Caco-2 (cell line): ENCODE data around the gene ENPP7. TPM values are rescaled to one million over a fixed set of nuclear protein-coding genes. Genes with fewer than 3 reads are reported as not detected.

Experiments used
- BruUV-seq: library from RNA; stranded (reverse); fragments of 400-500 nt; replicated peaks from 2 replicates; lab custom pipeline; 2021; lab: Mats Ljungman, UMichigan
- CTCF ChIA-PET: fragments of 300-600 bp; sonication (Branson Sonifier 250); formaldehyde crosslinking; loops from one replicate; lab custom pipeline; 2022; ENCODE audit warnings: antibody characterized with exemption; lab: Charles Lee
- POLR2A ChIA-PET: fragments of 300-600 bp; sonication (Branson Sonifier 250); formaldehyde crosslinking; loops from one replicate; lab custom pipeline; 2022; ENCODE audit warnings: antibody characterized with exemption; lab: Charles Lee
- DNase-seq, 2 experiments: peaks; one replicate each; pipeline versions ENCODE4 v3.0.0 to v3.0.0-alpha.2; 2020 to 2022
- H3K27me3 ChIP-seq: replicated peaks from 2 replicates; pipeline ENCODE4 v1.6.0; 2011; ENCODE audit warnings: low read length; ENCODE audit not compliant: control insufficient read depth, insufficient read depth
- H3K36me3 ChIP-seq: 2 replicates; pipeline ENCODE4 v1.5.1; 2011; ENCODE audit warnings: low read length; ENCODE audit not compliant: control insufficient read depth, insufficient read depth
- H3K4me1 ChIP-seq: fragments of 250-450 bp; sonication (Bioruptor Pico); 2 replicates; pipeline ENCODE4 v1.5.1; 2020; ENCODE audit warnings: mild to moderate bottlenecking
- H3K4me3 ChIP-seq: 2 replicates; pipeline ENCODE4 v1.5.1; 2011; ENCODE audit warnings: low read depth, mild to moderate bottlenecking, control low read depth, low read length
- H3K9me3 ChIP-seq: fragments of 250-450 bp; sonication (Bioruptor Pico); 2 replicates; pipeline ENCODE4 v1.5.1; 2020; ENCODE audit warnings: mild to moderate bottlenecking, moderate library complexity
- H3K27ac Mint-ChIP-seq: one replicate; pipeline ENCODE4 v1.8.0; 2022; ENCODE audit warnings: mixed read lengths; ENCODE audit not compliant: unreplicated experiment
- H3K27me3 Mint-ChIP-seq: one replicate; pipeline ENCODE4 v1.8.0; 2022; ENCODE audit warnings: mixed read lengths; ENCODE audit not compliant: insufficient read depth, unreplicated experiment
- H3K36me3 Mint-ChIP-seq: one replicate; pipeline ENCODE4 v1.8.0; 2022; ENCODE audit warnings: mild to moderate bottlenecking, mixed read lengths; ENCODE audit not compliant: insufficient read depth, unreplicated experiment
- H3K4me1 Mint-ChIP-seq: one replicate; pipeline ENCODE4 v1.8.0; 2022; ENCODE audit warnings: low read depth, mixed read lengths; ENCODE audit not compliant: unreplicated experiment
- H3K4me3 Mint-ChIP-seq: one replicate; pipeline ENCODE4 v1.8.0; 2022; ENCODE audit warnings: mild to moderate bottlenecking, moderate library complexity, mixed read lengths; ENCODE audit not compliant: unreplicated experiment
- H3K9me3 Mint-ChIP-seq: one replicate; pipeline ENCODE4 v1.8.0; 2022; ENCODE audit warnings: mixed read lengths; ENCODE audit not compliant: unreplicated experiment
- CTCF ChIP-seq, 2 experiments: fragments of 200-600 bp in 1 of 2; IDR thresholded peaks; 1 replicate in 1 of 2; 2 replicates in 1 of 2; pipeline versions ENCODE4 v1.5.1 to v1.8.0; 2011 to 2022; ENCODE audit warnings: antibody characterized with exemption in 1 of 2, control low read depth in 1 of 2, inconsistent platforms in 1 of 2, low read depth in 1 of 2, low read length in 1 of 2, mild to moderate bottlenecking in 1 of 2, moderate library complexity in 1 of 2; ENCODE audit not compliant: insufficient read depth in 1 of 2, severe bottlenecking in 1 of 2, unreplicated experiment in 1 of 2
- intact Hi-C: fragments of 100-400 bp; cut with micrococcal nuclease; formaldehyde crosslinking; loops from one replicate; pipeline ENCODE4 v1.10.0; 2022; ENCODE audit not compliant: unreplicated experiment
- total RNA-seq: library from RNA; stranded (reverse); gene quantifications from 2 replicates; pipeline ENCODE4 v1.2.3, GENCODE V29; 2022

Gene ENPP7
- total RNA-seq, 1 experiment from 2014 or later: 0.34 TPM

- Histone ChIP-seq H3K4me1 (no peaks in the 10 kb centered on the region), H3K36me3 (no peaks in the 10 kb centered on the region), H3K4me3 (no peak overlapping the region), H3K27me3 (no peaks in the 10 kb centered on the region), H3K9me3 (no peaks in the 10 kb centered on the region)
- DNase-seq: no peak
- ChIA-PET CTCF (no interaction called here), POLR2A (no interaction called here)
- no peaks in the 10 kb centered on the region for H3K4me1 Mint-ChIP-seq
- BruUV-seq: no TSS peak
- H3K27ac Mint-ChIP-seq: no peak overlapping the region
- no peaks in the 10 kb centered on the region for H3K9me3 Mint-ChIP-seq
- H3K36me3 Mint-ChIP-seq: no peaks in the 10 kb centered on the region
- TF ChIP-seq CTCF (IDR thresholded peaks at IDR 0.05; ENCODE audit: insufficient read depth in 1 of 2, low read depth in 1 of 2, low read length in 1 of 2, severe bottlenecking in 1 of 2, unreplicated experiment in 1 of 2): no peak
- peaks cover 12% of the 10 kb centered on the region for H3K27me3 Mint-ChIP-seq
- intact Hi-C loops: no loop called here
- no peak overlapping the region for H3K4me3 Mint-ChIP-seq
These were observed 49.0 kb upstream of the ENPP7 start for GRCh38 chr17:79681628-79682261.

- no TSS peak for BruUV-seq
- Mint-ChIP-seq H3K4me1 (no peaks in the 10 kb centered on the region), H3K27ac (no peak overlapping the region), H3K27me3 (peaks cover 12% of the 10 kb centered on the region), H3K36me3 (no peaks in the 10 kb centered on the region), H3K9me3 (no peaks in the 10 kb centered on the region), H3K4me3 (no peak overlapping the region)
- Histone ChIP-seq H3K9me3 (no peaks in the 10 kb centered on the region), H3K4me1 (no peaks in the 10 kb centered on the region), H3K4me3 (no peak overlapping the region), H3K36me3 (no peaks in the 10 kb centered on the region), H3K27me3 (no peaks in the 10 kb centered on the region)
- TF ChIP-seq CTCF (IDR thresholded peaks at IDR 0.05; ENCODE audit: insufficient read depth in 1 of 2, low read depth in 1 of 2, low read length in 1 of 2, severe bottlenecking in 1 of 2, unreplicated experiment in 1 of 2): no peak
- no peak for DNase-seq
- ChIA-PET POLR2A (no interaction called here), CTCF (no interaction called here)
- intact Hi-C loops: no loop called here
These were observed 47.4 kb upstream of the ENPP7 start for GRCh38 chr17:79683365-79683764.

- DNase-seq: no peak
- CTCF ChIA-PET: interaction anchor here (0.6 kb wide), 1 partner anchor 773 kb away, joined by 3 read pairs; no protein-coding TSS in a partner anchor
- intact Hi-C loops: no loop called here
- peaks cover 12% of the 10 kb centered on the region for H3K27me3 Mint-ChIP-seq
- POLR2A ChIA-PET: interaction anchor here (0.6 kb wide), 1 partner anchor 11 kb away, joined by 5 read pairs; no protein-coding TSS in a partner anchor
- Histone ChIP-seq H3K36me3 (no peaks in the 10 kb centered on the region), H3K9me3 (no peaks in the 10 kb centered on the region), H3K4me3 (no peak overlapping the region), H3K4me1 (no peaks in the 10 kb centered on the region), H3K27me3 (no peaks in the 10 kb centered on the region)
- no peak overlapping the region for H3K27ac Mint-ChIP-seq
- no TSS peak for BruUV-seq
- no peaks in the 10 kb centered on the region for H3K9me3 Mint-ChIP-seq
- no peaks in the 10 kb centered on the region for H3K36me3 Mint-ChIP-seq
- TF ChIP-seq CTCF (IDR thresholded peaks at IDR 0.05; ENCODE audit: insufficient read depth in 1 of 2, low read depth in 1 of 2, low read length in 1 of 2, severe bottlenecking in 1 of 2, unreplicated experiment in 1 of 2): no peak
- no peak overlapping the region for H3K4me3 Mint-ChIP-seq
- H3K4me1 Mint-ChIP-seq: no peaks in the 10 kb centered on the region
These were observed 46.4 kb upstream of the ENPP7 start for GRCh38 chr17:79684132-79684985.
